ENCODE results near the gene RAB31. TPM values are rescaled to one million over a fixed set of nuclear protein-coding genes. Genes with fewer than 3 reads are reported as not detected.

The RAB31 gene
- total RNA-seq, 2 donors from 2014 or later = 4.3 to 8.0 TPM

- TF ChIP-seq CTCF (IDR thresholded peaks at IDR 0.05) (peak in 4 of 7 experiments; percentile 5 to 30 (median 26)), POLR2A (IDR thresholded peaks at IDR 0.05) (no peak)
- no peaks in the 10 kb centered on the region for H3K27me3 ChIP-seq
- no peaks in the 10 kb centered on the region for H3K36me3 ChIP-seq (replicated peaks in 1 of 2; ENCODE audit: insufficient read depth in 1 of 2, low read depth in 2 of 2)
- H3K4me3 ChIP-seq = no peak overlapping the region
- H3K4me1 ChIP-seq = no peaks in the 10 kb centered on the region
- DNase-seq (no peak), ATAC-seq (no peak)
- H3K9me3 ChIP-seq = no peaks in the 10 kb centered on the region
- intact Hi-C loops (cut with DNase I) = no loop called here
- H3K27ac ChIP-seq = peak overlapping the region in 1 of 4 donors; percentile 42
- WGBS, 2 donors = 79 to 96% methylated on average over 3 of the region's 3 CpGs
These were observed 84.6 kb downstream of the RAB31 start for GRCh38 chr18:9792565-9793245.

DNA sequence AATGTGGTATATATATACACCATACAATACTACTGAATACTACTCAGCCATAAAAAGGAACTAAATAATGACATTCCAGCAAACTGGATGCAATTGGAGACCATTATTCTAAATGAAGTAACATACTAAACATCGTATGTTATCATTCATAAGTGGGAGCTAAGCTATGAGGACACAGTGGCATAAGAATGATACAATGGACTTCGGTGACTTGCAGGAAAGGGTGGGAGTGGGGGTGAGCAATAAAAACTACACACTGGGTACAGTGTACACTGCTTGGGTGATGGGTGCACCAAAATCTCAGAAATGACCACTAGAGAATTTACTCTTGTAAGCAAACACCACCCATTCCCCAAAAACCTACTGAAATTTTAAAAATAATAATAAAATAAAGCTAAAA, 87.9 kb downstream of the RAB31 start:
- no peaks in the 10 kb centered on the region for H3K36me3 ChIP-seq (replicated peaks in 1 of 2; ENCODE audit: insufficient read depth in 1 of 2, low read depth in 2 of 2)
- intact Hi-C loops (cut with DNase I) = no loop called here
- H3K9me3 ChIP-seq = no peaks in the 10 kb centered on the region
- ATAC-seq (no peak), DNase-seq (no peak)
- no peaks in the 10 kb centered on the region for H3K4me1 ChIP-seq
- H3K27ac ChIP-seq = no peak overlapping the region
- 90% methylated on average over 2 of the region's 2 CpGs for WGBS, 2 donors
- H3K4me3 ChIP-seq = no peak overlapping the region
- TF ChIP-seq POLR2A (IDR thresholded peaks at IDR 0.05) (no peak), CTCF (IDR thresholded peaks at IDR 0.05) (no peak)
- no peaks in the 10 kb centered on the region for H3K27me3 ChIP-seq

DNA sequence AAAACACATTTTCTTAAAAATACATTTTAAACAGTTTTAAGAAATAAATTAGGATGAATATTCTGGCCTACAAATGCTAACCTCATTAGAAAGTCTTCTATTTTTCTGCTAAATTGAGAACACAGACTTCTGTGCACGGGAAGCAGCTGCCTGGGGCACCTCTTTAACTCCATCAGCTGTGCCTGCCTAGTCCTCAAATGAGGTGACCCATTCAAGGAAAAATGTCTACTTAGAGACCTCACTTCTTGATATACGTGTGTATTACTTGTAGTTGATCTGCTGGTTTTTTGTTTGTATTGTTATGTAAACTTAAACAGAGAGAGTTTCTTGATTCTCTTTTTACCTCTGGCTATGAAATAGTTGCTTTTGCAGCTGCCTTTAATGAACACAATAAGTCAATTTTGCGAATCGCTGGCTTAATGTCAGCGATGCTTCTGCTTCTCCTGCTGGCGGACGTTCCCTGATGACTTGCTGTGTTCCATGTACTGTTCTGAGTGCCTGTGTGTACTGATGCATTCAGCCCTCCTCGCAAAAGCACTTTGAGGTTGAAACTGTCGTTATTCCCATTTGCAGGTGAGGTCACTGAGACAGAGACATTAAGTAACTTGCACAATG, 88.9 kb downstream of the RAB31 start:
- H3K27ac ChIP-seq = no peak overlapping the region
- H3K9me3 ChIP-seq = no peaks in the 10 kb centered on the region
- H3K36me3 ChIP-seq (replicated peaks in 1 of 2; ENCODE audit: insufficient read depth in 1 of 2, low read depth in 2 of 2) = no peaks in the 10 kb centered on the region
- H3K4me1 ChIP-seq = no peaks in the 10 kb centered on the region
- intact Hi-C loops (cut with DNase I) = no loop called here
- 55 to 66% methylated on average over 9 of the region's 9 CpGs for WGBS, 2 donors
- no peak for TF ChIP-seq CTCF (IDR thresholded peaks at IDR 0.05)
- H3K4me3 ChIP-seq = no peak overlapping the region
- no peaks in the 10 kb centered on the region for H3K27me3 ChIP-seq
- DNase-seq (no peak), ATAC-seq (no peak)

GRCh38 chr18:9802175-9803062, 94.3 kb downstream of the RAB31 start:
- no peaks in the 10 kb centered on the region for H3K36me3 ChIP-seq (replicated peaks in 1 of 2; ENCODE audit: insufficient read depth in 1 of 2, low read depth in 2 of 2)
- TF ChIP-seq POLR2A (IDR thresholded peaks at IDR 0.05) = no peak
- TF ChIP-seq CTCF (IDR thresholded peaks at IDR 0.05) = no peak
- H3K9me3 ChIP-seq = no peaks in the 10 kb centered on the region
- intact Hi-C loops (cut with DNase I) = no loop called here
- no peak overlapping the region for H3K27ac ChIP-seq
- no peaks in the 10 kb centered on the region for H3K4me1 ChIP-seq
- 88 to 100% methylated on average over 2 to 4 of the region's 4 CpGs for WGBS, 2 donors
- H3K4me3 ChIP-seq = no peak overlapping the region
- ATAC-seq (no peak), DNase-seq (no peak)
- no peaks in the 10 kb centered on the region for H3K27me3 ChIP-seq
